ENCODE results near the gene SIRT7. TPM values are rescaled to one million over a fixed set of nuclear protein-coding genes. Genes with fewer than 3 reads are reported as not detected.

The SIRT7 gene
- total RNA-seq, 1 experiment from 2014 or later: 51.6 TPM

DNA sequence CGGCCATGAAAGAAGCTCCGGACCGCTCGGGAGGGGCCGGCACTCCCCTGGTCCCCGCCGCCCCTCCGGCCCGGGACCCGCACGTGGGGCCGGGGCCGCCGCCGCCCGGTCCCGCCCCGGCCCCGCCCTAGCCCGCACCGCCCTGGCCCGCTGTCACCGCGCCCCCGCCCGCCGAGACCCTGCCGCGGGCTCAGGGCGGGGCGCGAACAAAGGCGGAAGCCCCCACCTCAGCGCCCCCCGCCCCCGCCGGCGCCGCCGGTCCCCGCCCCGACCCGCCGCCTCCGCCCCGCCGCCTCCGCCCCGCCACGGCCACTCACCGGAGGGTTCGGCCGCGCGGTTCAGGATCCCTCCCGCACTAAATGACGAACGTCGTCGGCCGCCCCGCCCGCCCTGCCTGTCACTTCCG is 47.0 kb downstream of the SIRT7 start, which contains the start of gene ARHGDIA:
Gene ARHGDIA, minus strand, starts transcription at position 357 of the 406 bp plus-strand sequence. CDS start 1,407 bp downstream, outside the sequence.
- BruUV-seq (replicated peaks): no TSS peak
- ATAC-seq (peak; percentile 8), DNase-seq (no peak)
- Histone ChIP-seq H3K4me1 (ENCODE audit: insufficient read depth, low read length) (peaks cover 52% of the 10 kb centered on the region), H3K9ac (ENCODE audit: low read length) (peak within 1 kb of the TSS; percentile 99), H4K20me1 (ENCODE audit: low read length) (0 out of 2 replicates have a peak, but pooled peaks cover 6% of the 10 kb centered on the region), H3K4me3 (ENCODE audit: low read length) (peak within 1 kb of the TSS; percentile 95), H3K36me3 (ENCODE audit: low read depth, low read length) (0 out of 2 replicates have a peak, but pooled peaks cover 6% of the 10 kb centered on the region), H3K9me2 (replicated peaks; ENCODE audit: low read length) (no peaks in the 10 kb centered on the region), H3K9me3 (ENCODE audit: low read length) (no peaks in the 10 kb centered on the region), H3K79me2 (ENCODE audit: low read length) (peaks cover 26% of the 10 kb centered on the region), H3K4me2 (ENCODE audit: low read length) (peak within 1 kb of the TSS; percentile 99), H3K27me3 (ENCODE audit: low read length) (no peaks in the 10 kb centered on the region), H3K27ac (ENCODE audit: low read length) (peak within 1 kb of the TSS; percentile 96), H2AFZ (ENCODE audit: low read length) (peak within 1 kb of the TSS; percentile 99), H3F3A (ENCODE audit: low read length, unreplicated experiment) (peaks cover 22% of the 10 kb centered on the region)
- ChIA-PET CTCF (interaction anchor here (0.5 kb wide), 2 partner anchors 19 to 809 kb away, joined by 3 to 4 read pairs; no protein-coding TSS in a partner anchor), POLR2A (ENCODE audit: unreplicated experiment) (interaction anchor here (0.6 kb wide), 1 partner anchor 476 kb away, joined by 3 read pairs; no protein-coding TSS in a partner anchor)
- TF ChIP-seq, protein P1, sequence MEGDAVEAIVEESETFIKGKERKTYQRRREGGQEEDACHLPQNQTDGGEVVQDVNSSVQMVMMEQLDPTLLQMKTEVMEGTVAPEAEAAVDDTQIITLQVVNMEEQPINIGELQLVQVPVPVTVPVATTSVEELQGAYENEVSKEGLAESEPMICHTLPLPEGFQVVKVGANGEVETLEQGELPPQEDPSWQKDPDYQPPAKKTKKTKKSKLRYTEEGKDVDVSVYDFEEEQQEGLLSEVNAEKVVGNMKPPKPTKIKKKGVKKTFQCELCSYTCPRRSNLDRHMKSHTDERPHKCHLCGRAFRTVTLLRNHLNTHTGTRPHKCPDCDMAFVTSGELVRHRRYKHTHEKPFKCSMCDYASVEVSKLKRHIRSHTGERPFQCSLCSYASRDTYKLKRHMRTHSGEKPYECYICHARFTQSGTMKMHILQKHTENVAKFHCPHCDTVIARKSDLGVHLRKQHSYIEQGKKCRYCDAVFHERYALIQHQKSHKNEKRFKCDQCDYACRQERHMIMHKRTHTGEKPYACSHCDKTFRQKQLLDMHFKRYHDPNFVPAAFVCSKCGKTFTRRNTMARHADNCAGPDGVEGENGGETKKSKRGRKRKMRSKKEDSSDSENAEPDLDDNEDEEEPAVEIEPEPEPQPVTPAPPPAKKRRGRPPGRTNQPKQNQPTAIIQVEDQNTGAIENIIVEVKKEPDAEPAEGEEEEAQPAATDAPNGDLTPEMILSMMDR (conservative IDR thresholded peaks at IDR 0.05; ENCODE audit: low read depth, low read length): no peak
- TF ChIP-seq EZH2phosphoT487 (IDR thresholded peaks at IDR 0.05; ENCODE audit: borderline replicate concordance, low read length) (no peak), EZH2 (IDR thresholded peaks at IDR 0.05; ENCODE audit: low read length, unreplicated experiment) (no peak)
- intact Hi-C loops (cut with micrococcal nuclease): loop anchor here (5.0 kb wide), 1 partner anchor 56 kb away; the partner anchor contains the start of gene MAFG

DNA sequence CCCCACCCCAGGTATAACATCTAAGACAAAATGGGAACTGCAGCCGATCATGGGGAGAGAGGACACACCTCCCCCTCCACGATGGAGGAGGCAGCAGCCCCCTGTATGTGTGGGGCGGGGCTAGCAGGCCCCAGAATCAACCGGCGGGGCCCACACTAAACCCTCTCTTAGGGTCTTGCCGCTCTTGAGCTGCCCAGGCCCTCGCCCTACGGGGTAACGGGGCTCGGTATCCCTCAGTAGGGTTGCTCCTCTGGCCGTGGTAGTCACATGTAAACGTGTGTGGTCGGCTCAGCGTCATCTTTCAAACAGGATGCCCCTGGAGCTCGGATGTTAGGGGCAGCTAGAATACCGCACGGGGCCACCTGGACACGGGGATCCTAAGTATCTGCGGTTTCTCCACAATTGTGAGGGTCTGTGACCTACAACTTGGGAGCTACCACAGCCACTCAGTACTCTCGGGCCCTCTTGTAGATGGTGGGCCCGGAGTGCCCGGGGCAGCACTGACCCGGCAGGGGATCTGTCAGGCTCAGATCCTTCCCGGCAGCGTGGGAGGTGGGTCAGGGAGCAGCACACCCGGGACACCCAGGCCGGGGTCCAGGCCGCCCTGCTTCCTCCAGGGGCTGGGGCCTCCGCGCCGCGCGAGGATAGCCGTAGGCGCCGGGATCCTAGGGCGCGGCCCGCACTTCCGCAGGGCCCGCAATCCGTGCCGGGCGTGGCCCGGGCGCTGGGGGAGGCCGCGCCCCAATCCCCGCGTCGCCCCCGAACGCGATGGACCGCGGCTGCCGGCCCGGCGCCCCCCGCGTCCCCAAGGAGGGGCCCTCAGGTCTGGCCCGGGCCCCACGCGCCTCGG is 47.6 kb downstream of the SIRT7 start:
- H3K4me2 ChIP-seq (ENCODE audit: low read length): peak overlapping the region; percentile 98
- H4K20me1 ChIP-seq (ENCODE audit: low read length): 0 out of 2 replicates have a peak, but pooled peaks cover 6% of the 10 kb centered on the region
- peaks cover 7% of the 10 kb centered on the region; the same call in 1 of the 2 replicates for H3K36me3 ChIP-seq (ENCODE audit: low read depth, low read length)
- no peaks in the 10 kb centered on the region for H3K9me3 ChIP-seq (ENCODE audit: low read length)
- ChIA-PET CTCF (interaction anchor here (0.5 kb wide), 2 partner anchors 19 to 808 kb away, joined by 3 to 4 read pairs; no protein-coding TSS in a partner anchor), POLR2A (ENCODE audit: unreplicated experiment) (interaction anchor here (0.6 kb wide), 1 partner anchor 475 kb away, joined by 3 read pairs; no protein-coding TSS in a partner anchor)
- TF ChIP-seq, protein P1 (conservative IDR thresholded peaks at IDR 0.05; ENCODE audit: low read depth, low read length): no peak
- no peak for TF ChIP-seq EZH2 (IDR thresholded peaks at IDR 0.05; ENCODE audit: low read length, unreplicated experiment)
- no peak for TF ChIP-seq EZH2phosphoT487 (IDR thresholded peaks at IDR 0.05; ENCODE audit: borderline replicate concordance, low read length)
- H3F3A ChIP-seq (ENCODE audit: low read length, unreplicated experiment): peaks cover 22% of the 10 kb centered on the region
- H3K9me2 ChIP-seq (replicated peaks; ENCODE audit: low read length): no peaks in the 10 kb centered on the region
- peak overlapping the region; percentile 95 for H3K27ac ChIP-seq (ENCODE audit: low read length)
- no peaks in the 10 kb centered on the region for H3K27me3 ChIP-seq (ENCODE audit: low read length)
- peak; percentile 0 for ATAC-seq
- peak overlapping the region; percentile 98 for H3K9ac ChIP-seq (ENCODE audit: low read length)
- intact Hi-C loops (cut with micrococcal nuclease): loop anchor here (5.0 kb wide), 1 partner anchor 57 kb away; the partner anchor contains the start of gene MAFG
- peak; percentile 38 for DNase-seq
- H3K4me3 ChIP-seq (ENCODE audit: low read length): peak overlapping the region; percentile 95
- no TSS peak for BruUV-seq (replicated peaks)
- H2AFZ ChIP-seq (ENCODE audit: low read length): no peak overlapping the region
- peaks cover 58% of the 10 kb centered on the region for H3K4me1 ChIP-seq (ENCODE audit: insufficient read depth, low read length)
- H3K79me2 ChIP-seq (ENCODE audit: low read length): peaks cover 27% of the 10 kb centered on the region

All from PC-3 (cell line).